ENCODE data around the gene ZMYM3. TPM values are rescaled to one million over a fixed set of nuclear protein-coding genes. Genes with fewer than 3 reads are reported as not detected.

ZMYM3 gene
- total and polyA plus RNA-seq, 9 of the 15 experiments (the other 6 are each of a cell fraction or from before 2014, with no cell fraction given): 4.3 to 36.3 (median 16.8) TPM

- TF ChIP-seq NR1H2 (CRISPR knock-in tag; IDR thresholded peaks at IDR 0.05) (no peak), TRIM24 (IDR thresholded peaks at IDR 0.05) (no peak), E2F1 (CRISPR knock-in tag; IDR thresholded peaks at IDR 0.05) (0 out of 2 replicates have a peak, but pooled peaks have one; percentile 47), ATF4 (CRISPR knock-in tag; IDR thresholded peaks at IDR 0.05) (no peak), TBL1XR1 (IDR thresholded peaks at IDR 0.05; ENCODE audit: low read length in 2 of 2) (no peak), GABPB2 (CRISPR knock-in tag; conservative IDR thresholded peaks at IDR 0.05) (no peak), BCOR (IDR thresholded peaks at IDR 0.05) (no peak), SLC30A9 (CRISPR knock-in tag; IDR thresholded peaks at IDR 0.05) (no peak), NRF1 (conservative IDR thresholded peaks at IDR 0.05 in 1 of 2, IDR thresholded peaks at IDR 0.05 in 1 of 2) (peak; percentile 43 to 52), ZNF655 (CRISPR knock-in tag; IDR thresholded peaks at IDR 0.05) (no peak), HDGF (IDR thresholded peaks at IDR 0.05) (no peak), RFX5 (IDR thresholded peaks at IDR 0.05; ENCODE audit: low read depth, low read length) (no peak), SP1 (CRISPR knock-in tag; IDR thresholded peaks at IDR 0.05) (peak; percentile 29; the same call in 1 of the 2 replicates), BHLHE40 (IDR thresholded peaks at IDR 0.05; ENCODE audit: low read length) (peak; percentile 86), ESRRA (IDR thresholded peaks at IDR 0.05; ENCODE audit: borderline replicate concordance, low read depth) (no peak), HMG20B (CRISPR knock-in tag; IDR thresholded peaks at IDR 0.05) (no peak), PHF8 (IDR thresholded peaks at IDR 0.05; ENCODE audit: borderline replicate concordance, low read length) (peak; percentile 23; the same call in 1 of the 2 replicates), DPF2 (IDR thresholded peaks at IDR 0.05) (no peak), USF2 (CRISPR knock-in tag; IDR thresholded peaks at IDR 0.05) (peak; percentile 62), PRPF4 (IDR thresholded peaks at IDR 0.05; ENCODE audit: insufficient read depth, low read depth, low read length, poor library complexity, severe bottlenecking) (no peak), BRD4 (IDR thresholded peaks at IDR 0.05) (peak; percentile 66; the same call in 1 of the 2 replicates), PTTG1 (tag; IDR thresholded peaks at IDR 0.05; ENCODE audit: low read depth) (no peak), TOE1 (IDR thresholded peaks at IDR 0.05; ENCODE audit: borderline replicate concordance) (peak; percentile 89), TOE1 (CRISPR knock-in tag; IDR thresholded peaks at IDR 0.05; ENCODE audit: borderline replicate concordance, low read depth) (no peak), SMARCA5 (IDR thresholded peaks at IDR 0.05) (no peak), FOXM1 (IDR thresholded peaks at IDR 0.05; ENCODE audit: low read depth) (peak; percentile 65; the same call in 1 of the 2 replicates), FOXM1 (CRISPR knock-in tag; IDR thresholded peaks at IDR 0.05; ENCODE audit: low read depth) (no peak)
Observed at GRCh38 chrX:71254092-71254963, at the start of gene ZMYM3 (continued).

Measured in K562 (cell line).